Panc1 (cell line): Measurements from ENCODE around the gene LNPEP. TPM values are rescaled to one million over a fixed set of nuclear protein-coding genes. Genes with fewer than 3 reads are reported as not detected.

Source experiments
- ATAC-seq: fragments of 200-7000 bp; cut with Tn5 transposase; 2 replicates; pipeline ENCODE4 v1.9.1; 2020; ENCODE audit warnings: mild to moderate bottlenecking, moderate library complexity
- BruUV-seq: library from RNA; stranded (reverse); fragments of 400-500 nt; replicated peaks from 2 replicates; lab custom pipeline; 2021; lab: Mats Ljungman, UMichigan
- CTCF ChIA-PET: fragments of 300-600 bp; sonication (Branson Sonifier 250); formaldehyde crosslinking; loops from one replicate; lab custom pipeline; 2022; ENCODE audit warnings: antibody characterized with exemption; lab: Charles Lee
- POLR2A ChIA-PET: fragments of 300-600 bp; sonication (Branson Sonifier 250); formaldehyde crosslinking; loops from one replicate; lab custom pipeline; 2022; ENCODE audit warnings: antibody characterized with exemption; lab: Charles Lee
- DNase-seq: peaks from one replicate; pipeline ENCODE4 v3.0.0-alpha.2; 2010; ENCODE audit warnings: low read depth, low spot score
- H3K27ac ChIP-seq: 2 replicates; pipeline ENCODE4 v1.5.1; 2011; ENCODE audit warnings: mild to moderate bottlenecking, low read length, inconsistent platforms
- H3K27me3 ChIP-seq: fragments of 200-500 bp; sonication (Bioruptor generic); 2 replicates; pipeline ENCODE4 v1.6.0; 2014; ENCODE audit warnings: low read length, inconsistent platforms; ENCODE audit not compliant: control insufficient read depth, insufficient read depth
- H3K36me3 ChIP-seq: fragments of 200-500 bp; sonication (Bioruptor generic); 2 replicates; pipeline ENCODE4 v1.5.1; 2014; ENCODE audit warnings: inconsistent platforms, mild to moderate bottlenecking, low read length, moderate library complexity; ENCODE audit not compliant: control insufficient read depth, insufficient read depth
- H3K4me1 ChIP-seq: 2 replicates; pipeline ENCODE4 v1.5.1; 2011; ENCODE audit warnings: inconsistent platforms, mild to moderate bottlenecking, low read length, moderate library complexity; ENCODE audit not compliant: control insufficient read depth, insufficient read depth
- H3K4me3 ChIP-seq, 2 experiments: 2 replicates each; pipeline ENCODE4 v1.5.1; 2011 to 2012; ENCODE audit warnings: low read depth in 2 of 2, low read length in 2 of 2, mild to moderate bottlenecking in 2 of 2, inconsistent platforms in 1 of 2, moderate library complexity in 1 of 2
- H3K9me3 ChIP-seq: fragments of 200-500 bp; sonication (Bioruptor generic); 2 replicates; pipeline ENCODE4 v1.5.1; 2014; ENCODE audit warnings: low read depth, mild to moderate bottlenecking, inconsistent platforms, low read length, moderate library complexity; ENCODE audit not compliant: control insufficient read depth, insufficient read depth
- CTCF ChIP-seq: fragments of 450-650 bp; IDR thresholded peaks from 2 replicates; pipeline ENCODE4 v1.5.1; 2017; ENCODE audit warnings: mild to moderate bottlenecking
- POLR2AphosphoS5 ChIP-seq: IDR thresholded peaks from 2 replicates; pipeline ENCODE4 v1.6.1; 2012; ENCODE audit warnings: mild to moderate bottlenecking, low read depth, low read length, moderate library complexity
- REST ChIP-seq, 2 experiments: IDR thresholded peaks; 2 replicates each; pipeline ENCODE4 v1.6.1; 2011 to 2012; ENCODE audit warnings: low read depth in 2 of 2, control low read depth in 1 of 2, low read length in 1 of 2, mild to moderate bottlenecking in 1 of 2, moderate library complexity in 1 of 2; ENCODE audit not compliant: insufficient read depth in 1 of 2
- SIN3A ChIP-seq: IDR thresholded peaks from 2 replicates; pipeline ENCODE4 v1.6.1; 2012; ENCODE audit warnings: low read depth, mild to moderate bottlenecking, low read length, moderate library complexity, borderline replicate concordance; ENCODE audit not compliant: insufficient read depth
- TCF7L2 ChIP-seq: IDR thresholded peaks from 2 replicates; pipeline ENCODE4 v1.6.1; 2011; ENCODE audit warnings: mild to moderate bottlenecking, low read depth, low read length, inconsistent platforms
- in situ Hi-C: cut with HindIII; loops from 2 replicates; pipeline ENCODE4 v1.10.0; 2016; ENCODE audit warnings: low sequenced_read_pairs, low pct_unique_long_range_greater_than_20kb
- intact Hi-C: fragments of 100-400 bp; cut with micrococcal nuclease; formaldehyde crosslinking; loops from one replicate; pipeline ENCODE4 v1.10.0; 2022; ENCODE audit not compliant: unreplicated experiment
- total RNA-seq: library from RNA; stranded (reverse); gene quantifications from one replicate; pipeline ENCODE4 v1.2.1, GENCODE V29; 2021; ENCODE audit not compliant: unreplicated experiment

Gene LNPEP
- total RNA-seq, 1 experiment from 2014 or later, result 46.6 TPM

DNA sequence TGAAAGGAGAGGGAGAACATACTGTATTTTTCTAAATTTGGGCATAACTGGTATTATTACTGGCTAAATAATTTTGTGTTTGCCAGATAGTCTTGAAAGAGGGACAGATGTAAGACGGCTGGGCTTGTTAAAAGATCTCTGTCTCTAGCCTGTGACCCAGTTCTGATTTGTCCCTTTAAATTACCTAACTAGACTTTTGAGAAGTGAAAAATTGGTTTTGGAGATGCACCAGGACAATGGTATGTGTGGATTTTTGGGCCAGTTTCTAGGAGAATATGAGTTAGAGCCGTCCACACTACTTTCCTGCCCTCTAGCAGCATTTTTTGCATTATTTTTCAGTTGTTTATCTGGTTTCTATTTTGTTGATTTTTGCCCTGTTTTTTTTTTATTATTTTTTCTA lies 33.5 kb downstream of the LNPEP start:
- CTCF ChIA-PET, result no interaction called here
- no peaks in the 10 kb centered on the region for H3K9me3 ChIP-seq
- ATAC-seq (no peak), DNase-seq (no peak)
- no TSS peak for BruUV-seq
- TF ChIP-seq TCF7L2 (no peak), CTCF (no peak), REST (IDR thresholded peaks at IDR 0.05; ENCODE audit: insufficient read depth in 1 of 2, low read depth in 2 of 2, low read length in 1 of 2) (no peak), POLR2AphosphoS5 (no peak), SIN3A (no peak)
- peaks cover 11% of the 10 kb centered on the region for H3K4me1 ChIP-seq
- POLR2A ChIA-PET, result interaction anchor here (0.6 kb wide), 1 partner anchor 11 kb away, joined by 3 read pairs; no protein-coding TSS in a partner anchor
- no peak overlapping the region for H3K27ac ChIP-seq
- intact Hi-C loops (no loop called here), in situ Hi-C loops (no loop called here)
- no peaks in the 10 kb centered on the region for H3K27me3 ChIP-seq
- H3K36me3 ChIP-seq, result no peaks in the 10 kb centered on the region
- no peak overlapping the region for H3K4me3 ChIP-seq

DNA sequence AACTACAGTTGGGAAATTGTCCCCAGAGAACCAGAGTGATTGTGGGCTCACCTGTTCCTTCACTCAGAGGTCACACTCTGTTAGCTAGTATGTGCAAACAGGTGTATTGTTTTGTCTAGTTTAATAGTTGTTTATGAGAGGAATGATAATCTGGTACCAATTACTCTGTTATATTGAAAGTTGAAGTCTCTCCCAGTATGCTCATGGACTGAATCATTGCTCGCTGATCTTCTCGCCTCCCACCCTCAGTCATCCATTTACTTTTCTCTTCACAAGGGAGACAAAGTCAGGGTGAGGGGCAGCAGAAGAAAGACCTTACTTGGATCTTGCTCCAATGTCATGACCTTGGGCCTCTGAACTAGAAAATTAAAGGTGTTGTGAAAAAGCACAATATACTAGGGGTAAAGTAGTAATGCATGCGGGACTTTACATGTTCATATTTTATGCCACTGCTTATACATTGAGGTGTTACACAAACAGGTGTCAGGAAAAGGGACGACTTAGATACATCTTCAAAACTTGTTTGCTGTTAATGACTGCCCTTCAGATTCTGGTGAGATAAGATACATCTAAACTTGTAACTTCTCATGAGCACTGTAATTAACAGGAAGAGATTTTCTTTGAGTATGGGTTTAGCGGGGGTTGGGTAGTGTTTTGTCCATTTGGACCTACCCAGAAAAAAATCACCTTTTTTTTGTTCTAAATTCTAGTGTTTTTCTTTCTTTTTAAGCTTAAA lies 36.9 kb downstream of the LNPEP start:
- H3K27ac ChIP-seq, result no peak overlapping the region
- CTCF ChIA-PET, result no interaction called here
- no peaks in the 10 kb centered on the region for H3K36me3 ChIP-seq
- in situ Hi-C loops, result no loop called here
- no peak for DNase-seq
- H3K9me3 ChIP-seq, result no peaks in the 10 kb centered on the region
- H3K27me3 ChIP-seq, result no peaks in the 10 kb centered on the region
- BruUV-seq, result no TSS peak
- TF ChIP-seq REST (IDR thresholded peaks at IDR 0.05; ENCODE audit: insufficient read depth in 1 of 2, low read depth in 2 of 2, low read length in 1 of 2), result no peak
- TF ChIP-seq CTCF, result no peak
- no peak for TF ChIP-seq TCF7L2
- no peak for TF ChIP-seq SIN3A
- TF ChIP-seq POLR2AphosphoS5, result no peak
- H3K4me3 ChIP-seq, result no peak overlapping the region
- intact Hi-C loops, result no loop called here
- POLR2A ChIA-PET, result no interaction called here
- H3K4me1 ChIP-seq, result peaks cover 9% of the 10 kb centered on the region
- no peak for ATAC-seq
